ENCODE measurements around the gene CLTA. TPM values are rescaled to one million over a fixed set of nuclear protein-coding genes. Genes with fewer than 3 reads are reported as not detected.
"Not testable (repeated sequence)": the region's sequence is repeated elsewhere in the genome, so short reads cannot be mapped to it uniquely, and the experiment has no call there.

Gene CLTA
- total RNA-seq, 4 donors from 2014 or later = 165 to 247 (median 223) TPM

DNA sequence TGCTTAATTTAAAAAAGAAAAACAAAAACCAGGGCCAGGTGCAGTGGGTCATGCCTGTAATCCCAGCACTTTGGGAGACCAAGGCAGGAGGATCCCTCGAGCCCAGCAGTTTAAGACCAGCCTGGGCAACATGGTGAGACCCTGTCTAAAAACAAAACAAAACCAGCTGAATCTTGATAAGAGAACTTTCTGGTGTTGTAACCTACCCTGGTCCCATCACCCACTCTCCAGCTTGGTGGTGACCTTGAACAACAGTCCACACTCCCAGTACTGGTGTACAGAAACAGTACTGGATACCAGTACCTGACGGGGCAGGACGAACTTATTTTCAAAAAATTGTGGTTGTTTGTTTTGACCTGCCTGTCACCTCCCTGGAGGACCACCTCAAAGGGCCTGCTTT, 30.9 kb downstream of the CLTA start:
- DNase-seq (ENCODE audit: low spot score in 2 of 2) = no peak
- peaks cover 0 to 8% (median 0%) of the 10 kb centered on the region in 4 donors for H3K9me3 ChIP-seq
- peaks cover 0 to 100% (median 11%) of the 10 kb centered on the region in 3 donors for H3K36me3 ChIP-seq
- 90 to 94% methylated on average over 3 of the region's 3 CpGs for WGBS, 2 donors
- H3K27ac ChIP-seq = no peak overlapping the region
- no peaks in the 10 kb centered on the region for H3K4me1 ChIP-seq
- H3K4me3 ChIP-seq = no peak overlapping the region
- H3K27me3 ChIP-seq = no peaks in the 10 kb centered on the region
- TF ChIP-seq, protein P1, sequence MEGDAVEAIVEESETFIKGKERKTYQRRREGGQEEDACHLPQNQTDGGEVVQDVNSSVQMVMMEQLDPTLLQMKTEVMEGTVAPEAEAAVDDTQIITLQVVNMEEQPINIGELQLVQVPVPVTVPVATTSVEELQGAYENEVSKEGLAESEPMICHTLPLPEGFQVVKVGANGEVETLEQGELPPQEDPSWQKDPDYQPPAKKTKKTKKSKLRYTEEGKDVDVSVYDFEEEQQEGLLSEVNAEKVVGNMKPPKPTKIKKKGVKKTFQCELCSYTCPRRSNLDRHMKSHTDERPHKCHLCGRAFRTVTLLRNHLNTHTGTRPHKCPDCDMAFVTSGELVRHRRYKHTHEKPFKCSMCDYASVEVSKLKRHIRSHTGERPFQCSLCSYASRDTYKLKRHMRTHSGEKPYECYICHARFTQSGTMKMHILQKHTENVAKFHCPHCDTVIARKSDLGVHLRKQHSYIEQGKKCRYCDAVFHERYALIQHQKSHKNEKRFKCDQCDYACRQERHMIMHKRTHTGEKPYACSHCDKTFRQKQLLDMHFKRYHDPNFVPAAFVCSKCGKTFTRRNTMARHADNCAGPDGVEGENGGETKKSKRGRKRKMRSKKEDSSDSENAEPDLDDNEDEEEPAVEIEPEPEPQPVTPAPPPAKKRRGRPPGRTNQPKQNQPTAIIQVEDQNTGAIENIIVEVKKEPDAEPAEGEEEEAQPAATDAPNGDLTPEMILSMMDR (IDR thresholded peaks at IDR 0.05) = no peak
- TF ChIP-seq EP300 (IDR thresholded peaks at IDR 0.05) (no peak), POLR2A (IDR thresholded peaks at IDR 0.05) (no peak)

DNA sequence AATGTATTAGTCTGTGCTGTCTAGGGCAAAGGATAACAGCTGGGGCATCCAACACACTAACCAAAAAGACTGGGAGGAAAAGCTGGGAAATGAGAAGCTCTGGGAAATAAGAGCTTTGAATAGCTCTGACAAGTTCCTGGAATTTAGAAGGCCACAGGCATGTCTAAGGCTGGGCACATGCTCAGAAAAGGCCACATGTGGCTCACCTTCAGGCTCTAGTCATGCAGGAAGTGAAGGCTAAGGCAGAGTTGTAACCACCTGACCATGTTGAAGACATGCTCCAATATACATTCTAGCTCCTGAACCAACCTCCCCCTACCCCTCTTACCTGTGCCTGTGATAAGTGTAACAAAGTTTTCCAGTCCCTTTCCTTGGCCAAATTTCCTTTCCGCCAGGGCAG, 31.7 kb downstream of the CLTA start:
- H3K36me3 ChIP-seq = peaks cover 0 to 100% (median 19%) of the 10 kb centered on the region in 3 donors

DNA sequence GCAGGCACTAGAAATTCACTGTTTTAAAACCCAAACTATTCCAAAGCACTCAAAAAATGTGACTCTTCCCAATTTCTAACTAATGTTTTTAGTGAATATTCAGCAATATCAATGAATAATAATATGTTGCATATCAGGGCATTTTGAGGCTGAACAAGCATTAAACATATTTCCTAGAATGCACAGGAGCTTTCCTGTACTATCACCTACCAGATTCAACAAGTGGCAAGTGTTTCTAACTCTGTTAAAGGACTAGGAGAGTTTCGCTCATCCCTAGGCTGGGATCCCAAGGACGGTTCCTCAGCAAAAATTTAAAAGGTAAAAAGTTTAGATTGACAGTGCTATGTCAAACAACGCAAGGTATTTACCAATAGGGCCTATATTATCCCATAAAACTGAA, 46.5 kb downstream of the CLTA start:
- H3K4me3 ChIP-seq = no peak overlapping the region
- H3K9me3 ChIP-seq = no peaks in the 10 kb centered on the region
- H3K27ac ChIP-seq = no peak overlapping the region
- 89 to 95% methylated on average over 3 of the region's 3 CpGs for WGBS, 2 donors
- H3K4me1 ChIP-seq = no peaks in the 10 kb centered on the region
- no peaks in the 10 kb centered on the region for H3K27me3 ChIP-seq
- peaks cover 0 to 62% (median 0%) of the 10 kb centered on the region in 3 donors for H3K36me3 ChIP-seq
- TF ChIP-seq EP300 (IDR thresholded peaks at IDR 0.05) = no peak
- TF ChIP-seq POLR2A (IDR thresholded peaks at IDR 0.05) = no peak
- TF ChIP-seq, protein P1 (IDR thresholded peaks at IDR 0.05) = no peak
- DNase-seq (ENCODE audit: low spot score in 2 of 2) = no peak

More for the DNA sequence above, 31.7 kb downstream of the CLTA start:
- no peak for TF ChIP-seq POLR2A (IDR thresholded peaks at IDR 0.05)
- TF ChIP-seq, protein P1 (IDR thresholded peaks at IDR 0.05) = no peak
- TF ChIP-seq EP300 (IDR thresholded peaks at IDR 0.05) = no peak
- H3K4me1 ChIP-seq = no peaks in the 10 kb centered on the region
- H3K9me3 ChIP-seq = peaks cover 0 to 8% (median 0%) of the 10 kb centered on the region in 4 donors
- H3K4me3 ChIP-seq = no peak overlapping the region
- no peak overlapping the region for H3K27ac ChIP-seq
- H3K27me3 ChIP-seq = no peaks in the 10 kb centered on the region
- 100% methylated on average over 1 of the region's 1 CpG for WGBS, 2 donors
- no peak for DNase-seq (ENCODE audit: low spot score in 2 of 2)

- not testable (repeated sequence) for H3K27me3 ChIP-seq; H3K27ac ChIP-seq; H3K9me3 ChIP-seq; H3K4me1 ChIP-seq; H3K4me3 ChIP-seq; DNase-seq (ENCODE audit: low spot score in 2 of 2)
- H3K36me3 ChIP-seq = peaks cover 0 to 62% (median 2%) of the 10 kb centered on the region in 3 donors
- 98 to 100% methylated on average over 7 of the region's 7 CpGs for WGBS, 2 donors
Measured at GRCh38 chr9:36239205-36239604, 48.5 kb downstream of the CLTA start.

DNA sequence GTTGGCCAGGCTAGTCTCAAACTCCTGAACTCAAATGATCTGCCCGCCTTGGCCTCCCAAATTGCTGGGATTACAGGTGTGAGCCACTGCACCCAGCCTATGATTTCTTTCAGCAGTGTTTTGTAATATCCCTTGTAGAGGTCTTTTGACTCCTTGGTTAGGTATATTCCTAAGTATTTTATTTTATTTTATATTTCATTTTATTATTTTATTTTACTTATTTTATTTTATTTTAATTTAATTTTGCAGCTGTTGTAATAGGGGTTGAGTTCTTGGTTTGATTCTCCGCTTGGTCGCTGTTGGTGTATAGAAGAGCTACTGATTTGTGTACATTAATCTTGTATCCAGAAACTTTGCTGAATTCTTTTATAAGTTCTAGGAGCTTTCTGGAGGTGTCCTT, 49.0 kb downstream of the CLTA start:
- not testable (repeated sequence) for H3K4me3 ChIP-seq; DNase-seq (ENCODE audit: low spot score in 2 of 2); H3K4me1 ChIP-seq; H3K9me3 ChIP-seq; H3K27ac ChIP-seq; H3K27me3 ChIP-seq
- peaks cover 0 to 62% (median 5%) of the 10 kb centered on the region in 3 donors for H3K36me3 ChIP-seq
- WGBS, 2 donors = 98 to 100% methylated on average over 3 of the region's 3 CpGs

GRCh38 chr9:36245906-36246305, 55.2 kb downstream of the CLTA start:
- no peak for DNase-seq (ENCODE audit: low spot score in 2 of 2)
- no peaks in the 10 kb centered on the region for H3K9me3 ChIP-seq
- peaks cover 0 to 11% (median 0%) of the 10 kb centered on the region in 4 donors for H3K4me1 ChIP-seq
- H3K27ac ChIP-seq = no peak overlapping the region
- WGBS, 2 donors = 88 to 91% methylated on average over 6 of the region's 6 CpGs
- no peak overlapping the region for H3K4me3 ChIP-seq
- TF ChIP-seq POLR2A (IDR thresholded peaks at IDR 0.05) (no peak), EP300 (IDR thresholded peaks at IDR 0.05) (no peak)
- TF ChIP-seq, protein P1 (IDR thresholded peaks at IDR 0.05) = no peak
- H3K27me3 ChIP-seq = no peaks in the 10 kb centered on the region
- H3K36me3 ChIP-seq = peaks cover 4 to 54% (median 5%) of the 10 kb centered on the region in 3 donors
